Ishikawa (cell line): Measurements from ENCODE around the gene DGKD.

Source experiments
- CEBPB ChIP-seq: IDR thresholded peaks from 2 replicates; pipeline ENCODE4 v1.6.1; 2012
- CREB1 ChIP-seq: IDR thresholded peaks from 2 replicates; pipeline ENCODE4 v1.6.1; 2012; ENCODE audit warnings: low read depth
- EGR1 ChIP-seq: IDR thresholded peaks from 2 replicates; pipeline ENCODE4 v1.6.1; 2012
- EP300 ChIP-seq: IDR thresholded peaks from 2 replicates; pipeline ENCODE4 v1.6.1; 2012; ENCODE audit warnings: borderline replicate concordance
- MAX ChIP-seq: IDR thresholded peaks from 2 replicates; pipeline ENCODE4 v1.6.1; 2012
- RAD21 ChIP-seq: IDR thresholded peaks from 2 replicates; pipeline ENCODE4 v1.6.1; 2012; ENCODE audit warnings: low read depth
- TAF1 ChIP-seq: IDR thresholded peaks from 2 replicates; pipeline ENCODE4 v1.6.1; 2012; ENCODE audit warnings: low read depth, mild to moderate bottlenecking
- TEAD4 ChIP-seq: IDR thresholded peaks from 2 replicates; pipeline ENCODE4 v1.6.1; 2012
- ZBTB7A ChIP-seq: IDR thresholded peaks from 2 replicates; pipeline ENCODE4 v1.6.1; 2012; ENCODE audit warnings: low read depth
- TF ChIP-seq, protein P1 (sequence below): IDR thresholded peaks from 2 replicates; pipeline ENCODE4 v1.6.1; 2012; ENCODE audit warnings: low read depth, mild to moderate bottlenecking
- TF ChIP-seq, protein P2 (sequence below): IDR thresholded peaks from 2 replicates; pipeline ENCODE4 v1.6.1; 2012

GRCh38 chr2:233338812-233339368 lies 15.4 kb upstream of the DGKD start:
- TF ChIP-seq EGR1 = no peak
- TF ChIP-seq, protein P1, sequence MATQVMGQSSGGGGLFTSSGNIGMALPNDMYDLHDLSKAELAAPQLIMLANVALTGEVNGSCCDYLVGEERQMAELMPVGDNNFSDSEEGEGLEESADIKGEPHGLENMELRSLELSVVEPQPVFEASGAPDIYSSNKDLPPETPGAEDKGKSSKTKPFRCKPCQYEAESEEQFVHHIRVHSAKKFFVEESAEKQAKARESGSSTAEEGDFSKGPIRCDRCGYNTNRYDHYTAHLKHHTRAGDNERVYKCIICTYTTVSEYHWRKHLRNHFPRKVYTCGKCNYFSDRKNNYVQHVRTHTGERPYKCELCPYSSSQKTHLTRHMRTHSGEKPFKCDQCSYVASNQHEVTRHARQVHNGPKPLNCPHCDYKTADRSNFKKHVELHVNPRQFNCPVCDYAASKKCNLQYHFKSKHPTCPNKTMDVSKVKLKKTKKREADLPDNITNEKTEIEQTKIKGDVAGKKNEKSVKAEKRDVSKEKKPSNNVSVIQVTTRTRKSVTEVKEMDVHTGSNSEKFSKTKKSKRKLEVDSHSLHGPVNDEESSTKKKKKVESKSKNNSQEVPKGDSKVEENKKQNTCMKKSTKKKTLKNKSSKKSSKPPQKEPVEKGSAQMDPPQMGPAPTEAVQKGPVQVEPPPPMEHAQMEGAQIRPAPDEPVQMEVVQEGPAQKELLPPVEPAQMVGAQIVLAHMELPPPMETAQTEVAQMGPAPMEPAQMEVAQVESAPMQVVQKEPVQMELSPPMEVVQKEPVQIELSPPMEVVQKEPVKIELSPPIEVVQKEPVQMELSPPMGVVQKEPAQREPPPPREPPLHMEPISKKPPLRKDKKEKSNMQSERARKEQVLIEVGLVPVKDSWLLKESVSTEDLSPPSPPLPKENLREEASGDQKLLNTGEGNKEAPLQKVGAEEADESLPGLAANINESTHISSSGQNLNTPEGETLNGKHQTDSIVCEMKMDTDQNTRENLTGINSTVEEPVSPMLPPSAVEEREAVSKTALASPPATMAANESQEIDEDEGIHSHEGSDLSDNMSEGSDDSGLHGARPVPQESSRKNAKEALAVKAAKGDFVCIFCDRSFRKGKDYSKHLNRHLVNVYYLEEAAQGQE = no peak
- TF ChIP-seq TAF1 = no peak
- TF ChIP-seq RAD21 = no peak
- TF ChIP-seq CEBPB = no peak
- TF ChIP-seq EP300 = no peak
- TF ChIP-seq MAX = no peak
- TF ChIP-seq CREB1 = no peak
- TF ChIP-seq, protein P2, sequence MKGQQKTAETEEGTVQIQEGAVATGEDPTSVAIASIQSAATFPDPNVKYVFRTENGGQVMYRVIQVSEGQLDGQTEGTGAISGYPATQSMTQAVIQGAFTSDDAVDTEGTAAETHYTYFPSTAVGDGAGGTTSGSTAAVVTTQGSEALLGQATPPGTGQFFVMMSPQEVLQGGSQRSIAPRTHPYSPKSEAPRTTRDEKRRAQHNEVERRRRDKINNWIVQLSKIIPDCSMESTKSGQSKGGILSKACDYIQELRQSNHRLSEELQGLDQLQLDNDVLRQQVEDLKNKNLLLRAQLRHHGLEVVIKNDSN = no peak
- no peak for TF ChIP-seq ZBTB7A
- no peak for TF ChIP-seq TEAD4
